Prostate gland (tissue), 2 donors: Measurements from ENCODE around the gene CD63.

Experiments
- POLR2A ChIP-seq: fragments of 450-650 bp; IDR thresholded peaks from one replicate; pipeline ENCODE4 v1.6.1; 2016; ENCODE audit warnings: antibody characterized with exemption, mild to moderate bottlenecking
- TF ChIP-seq, protein P1 (sequence below), 4 experiments: fragments of 200-600 bp in 2 of 4; fragments of 450-650 bp in 2 of 4; sonication (generic) in 2 of 4; IDR thresholded peaks; 1 replicate in 3 of 4; 2 replicates in 1 of 4; pipeline ENCODE4 v1.5.1; 2016 to 2019; ENCODE audit warnings: antibody characterized with exemption in 4 of 4, mild to moderate bottlenecking in 2 of 4, moderate library complexity in 2 of 4

DNA sequence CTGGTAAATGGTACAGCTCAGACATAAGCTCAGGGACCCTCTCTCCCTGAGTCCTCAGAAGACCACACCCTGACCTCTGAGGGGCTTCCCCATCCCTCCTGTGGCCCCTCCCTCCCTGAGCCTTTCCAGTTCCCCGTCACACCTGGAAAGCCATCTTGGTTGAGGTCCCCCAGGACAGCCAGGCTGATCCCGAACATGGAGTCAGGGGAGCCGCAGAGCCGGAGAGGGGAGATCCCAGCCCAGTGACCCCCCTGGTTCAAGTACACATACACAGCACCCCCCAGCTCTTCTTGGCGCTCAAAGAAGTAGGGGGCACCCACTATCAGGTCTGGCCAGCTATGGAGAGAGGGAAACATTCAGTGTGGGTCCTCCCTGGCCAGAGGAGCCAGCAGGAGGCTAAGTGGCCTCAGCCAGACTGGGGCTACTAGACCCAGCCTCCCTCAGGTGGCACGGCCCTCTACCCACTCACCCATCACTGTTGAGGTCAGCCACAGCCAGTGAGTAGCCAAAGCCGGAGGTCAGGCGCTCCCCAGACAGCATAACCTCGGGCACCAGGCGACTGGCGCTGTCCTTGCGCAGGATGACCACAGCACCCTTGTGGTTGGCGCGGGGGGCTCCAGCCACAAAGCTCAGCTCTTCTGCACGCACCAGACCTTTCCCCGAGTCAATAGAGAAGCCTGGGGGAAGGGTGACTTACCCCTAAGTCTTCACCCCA lies 30.4 kb downstream of the CD63 start:
- TF ChIP-seq, protein P1, sequence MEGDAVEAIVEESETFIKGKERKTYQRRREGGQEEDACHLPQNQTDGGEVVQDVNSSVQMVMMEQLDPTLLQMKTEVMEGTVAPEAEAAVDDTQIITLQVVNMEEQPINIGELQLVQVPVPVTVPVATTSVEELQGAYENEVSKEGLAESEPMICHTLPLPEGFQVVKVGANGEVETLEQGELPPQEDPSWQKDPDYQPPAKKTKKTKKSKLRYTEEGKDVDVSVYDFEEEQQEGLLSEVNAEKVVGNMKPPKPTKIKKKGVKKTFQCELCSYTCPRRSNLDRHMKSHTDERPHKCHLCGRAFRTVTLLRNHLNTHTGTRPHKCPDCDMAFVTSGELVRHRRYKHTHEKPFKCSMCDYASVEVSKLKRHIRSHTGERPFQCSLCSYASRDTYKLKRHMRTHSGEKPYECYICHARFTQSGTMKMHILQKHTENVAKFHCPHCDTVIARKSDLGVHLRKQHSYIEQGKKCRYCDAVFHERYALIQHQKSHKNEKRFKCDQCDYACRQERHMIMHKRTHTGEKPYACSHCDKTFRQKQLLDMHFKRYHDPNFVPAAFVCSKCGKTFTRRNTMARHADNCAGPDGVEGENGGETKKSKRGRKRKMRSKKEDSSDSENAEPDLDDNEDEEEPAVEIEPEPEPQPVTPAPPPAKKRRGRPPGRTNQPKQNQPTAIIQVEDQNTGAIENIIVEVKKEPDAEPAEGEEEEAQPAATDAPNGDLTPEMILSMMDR (IDR thresholded peaks at IDR 0.05), result no peak
- no peak for TF ChIP-seq POLR2A
